HepG2 (cell line): Measurements from ENCODE around the gene TUBB4A. TPM values are rescaled to one million over a fixed set of nuclear protein-coding genes. Genes with fewer than 3 reads are reported as not detected.

ENCODE experiments used
- ARNT2 ChIP-seq: sonication (generic); formaldehyde crosslinking; IDR thresholded peaks from 2 replicates; pipeline ENCODE4 v1.8.0; 2022; ENCODE audit warnings: mild to moderate bottlenecking, low read depth, missing genetic modification reagents, moderate library complexity
- DDIT3 ChIP-seq: sonication (generic); formaldehyde crosslinking; IDR thresholded peaks from 2 replicates; pipeline ENCODE4 v1.4.0; 2020; ENCODE audit warnings: mild to moderate bottlenecking, missing genetic modification reagents
- GFI1 ChIP-seq: sonication (generic); formaldehyde crosslinking; IDR thresholded peaks from 2 replicates; pipeline ENCODE4 v1.5.0; 2020; ENCODE audit warnings: missing genetic modification reagents, mild to moderate bottlenecking, borderline replicate concordance
- HMGXB3 ChIP-seq: sonication (generic); formaldehyde crosslinking; IDR thresholded peaks from 2 replicates; pipeline ENCODE4 v1.4.0; 2020; ENCODE audit warnings: missing genetic modification reagents, borderline replicate concordance
- HNRNPUL1 ChIP-seq: fragments of 200-400 bp; formaldehyde crosslinking; IDR thresholded peaks from 2 replicates; pipeline ENCODE4 v1.6.1; 2017; ENCODE audit warnings: low read depth, mild to moderate bottlenecking, low read length, moderate library complexity
- KDM5A ChIP-seq: fragments of 200-600 bp; sonication (generic); IDR thresholded peaks from 2 replicates; pipeline ENCODE4 v1.7.0; 2018; ENCODE audit warnings: antibody characterized with exemption, mild to moderate bottlenecking, low read length, borderline replicate concordance
- KLF9 ChIP-seq: IDR thresholded peaks from 2 replicates; pipeline ENCODE4 v1.6.1; 2016; ENCODE audit warnings: low read depth
- MBD4 ChIP-seq: IDR thresholded peaks from 2 replicates; pipeline ENCODE4 v1.6.1; 2012; ENCODE audit warnings: low read length, inconsistent platforms, borderline replicate concordance
- MEIS1 ChIP-seq: sonication (generic); formaldehyde crosslinking; IDR thresholded peaks from 2 replicates; pipeline ENCODE4 v1.9.0; 2021; ENCODE audit warnings: mild to moderate bottlenecking, missing genetic modification reagents, moderate library complexity, borderline replicate concordance
- MLXIP ChIP-seq: sonication (generic); formaldehyde crosslinking; IDR thresholded peaks from 2 replicates; pipeline ENCODE4 v1.9.0; 2021; ENCODE audit warnings: missing genetic modification reagents, borderline replicate concordance
- NR2C2 ChIP-seq: sonication (generic); formaldehyde crosslinking; IDR thresholded peaks from 2 replicates; pipeline ENCODE4 v1.4.0; 2020; ENCODE audit warnings: missing genetic modification reagents, mild to moderate bottlenecking, moderate library complexity, borderline replicate concordance
- ZBTB3 ChIP-seq: sonication (generic); formaldehyde crosslinking; IDR thresholded peaks from 2 replicates; pipeline ENCODE4 v1.4.0; 2020; ENCODE audit warnings: low read depth, mild to moderate bottlenecking, moderate library complexity, missing genetic modification reagents, borderline replicate concordance
- ZFP82 ChIP-seq: sonication (generic); formaldehyde crosslinking; IDR thresholded peaks from 2 replicates; pipeline ENCODE4 v1.5.1; 2020; ENCODE audit warnings: mild to moderate bottlenecking, missing genetic modification reagents, borderline replicate concordance
- ZNF205 ChIP-seq: IDR thresholded peaks from 2 replicates; pipeline ENCODE4 v1.6.1; 2018; ENCODE audit warnings: missing biosample characterization, missing genetic modification reagents
- ZNF687 ChIP-seq: sonication (generic); formaldehyde crosslinking; IDR thresholded peaks from 2 replicates; pipeline ENCODE4 v1.5.1; 2020; ENCODE audit warnings: mild to moderate bottlenecking, missing genetic modification reagents, moderate library complexity
- ZNF782 ChIP-seq: sonication (generic); formaldehyde crosslinking; IDR thresholded peaks from 2 replicates; pipeline ENCODE4 v1.4.0; 2020; ENCODE audit warnings: missing genetic modification reagents, mild to moderate bottlenecking, borderline replicate concordance
- polyA plus RNA-seq, 8 experiments: library from polyadenylated mRNA; depleted of rRNA in 3 of 8; stranded (reverse) in 7 of 8; unstranded in 1 of 8; fragments of >200 nt; fragmentation: Illumina TruSeq in 4 of 8; extraction: Trizol in 4 of 8; gene quantifications; 2 replicates each; pipeline versions ENCODE4 v1.2.1 to v1.2.3, GENCODE V29; 2011 to 2016; ENCODE audit warnings: low read depth in 4 of 8, missing spikeins in 1 of 8, mixed read lengths in 1 of 8; ENCODE audit not compliant: insufficient read depth in 1 of 8
- total RNA-seq, 5 experiments: library from RNA; depleted of rRNA; stranded (reverse); fragments of >200 nt; fragmentation: Illumina TruSeq; extraction: Trizol; gene quantifications; 2 replicates each; pipeline ENCODE4 v1.2.3, GENCODE V29; 2016; ENCODE audit warnings: low read depth in 1 of 5

TUBB4A gene
- total and polyA plus RNA-seq, 2 of the 13 experiments (the other 11 are each of a cell fraction or from before 2014, with no cell fraction given): not detected

GRCh38 chr19:6464070-6464873, 37.8 kb downstream of the TUBB4A start, which contains the start of gene CRB3 (continued):
- no peak for TF ChIP-seq HMGXB3 (CRISPR knock-in tag)
- TF ChIP-seq GFI1: no peak
- no peak for TF ChIP-seq KDM5A
- TF ChIP-seq ZFP82 (CRISPR knock-in tag): no peak
- peak; percentile 76 for TF ChIP-seq NR2C2 (CRISPR knock-in tag)
- no peak for TF ChIP-seq ZNF782 (CRISPR knock-in tag)
- TF ChIP-seq MLXIP (CRISPR knock-in tag): no peak
- peak; percentile 42 for TF ChIP-seq ARNT2 (CRISPR knock-in tag)
- peak; percentile 85; the same call in 1 of the 2 replicates for TF ChIP-seq HNRNPUL1
- TF ChIP-seq MBD4: no peak
- TF ChIP-seq MEIS1 (CRISPR knock-in tag): no peak
- no peak for TF ChIP-seq ZNF205 (CRISPR knock-in tag)
- TF ChIP-seq ZBTB3: no peak
- no peak for TF ChIP-seq KLF9 (CRISPR knock-in tag)
- TF ChIP-seq ZNF687 (CRISPR knock-in tag): peak; percentile 81
- TF ChIP-seq DDIT3 (CRISPR knock-in tag): no peak
